OCI-LY7 (cell line): ENCODE results near the gene ENDOG.

Experiments used
- CTCF ChIP-seq: fragments of 200-600 bp; sonication (generic); conservative IDR thresholded peaks from 2 replicates; pipeline ENCODE4 v1.5.1; 2014; ENCODE audit warnings: mild to moderate bottlenecking, antibody characterized with exemption, low read length, moderate library complexity, mixed read lengths
- EZH2phosphoT487 ChIP-seq: fragments of 200-600 bp; sonication (generic); IDR thresholded peaks from 2 replicates; pipeline ENCODE4 v1.6.1; 2018; ENCODE audit warnings: low read depth, borderline replicate concordance, mild to moderate bottlenecking, mixed run types, antibody characterized with exemption, low read length, moderate library complexity, mixed read lengths

DNA sequence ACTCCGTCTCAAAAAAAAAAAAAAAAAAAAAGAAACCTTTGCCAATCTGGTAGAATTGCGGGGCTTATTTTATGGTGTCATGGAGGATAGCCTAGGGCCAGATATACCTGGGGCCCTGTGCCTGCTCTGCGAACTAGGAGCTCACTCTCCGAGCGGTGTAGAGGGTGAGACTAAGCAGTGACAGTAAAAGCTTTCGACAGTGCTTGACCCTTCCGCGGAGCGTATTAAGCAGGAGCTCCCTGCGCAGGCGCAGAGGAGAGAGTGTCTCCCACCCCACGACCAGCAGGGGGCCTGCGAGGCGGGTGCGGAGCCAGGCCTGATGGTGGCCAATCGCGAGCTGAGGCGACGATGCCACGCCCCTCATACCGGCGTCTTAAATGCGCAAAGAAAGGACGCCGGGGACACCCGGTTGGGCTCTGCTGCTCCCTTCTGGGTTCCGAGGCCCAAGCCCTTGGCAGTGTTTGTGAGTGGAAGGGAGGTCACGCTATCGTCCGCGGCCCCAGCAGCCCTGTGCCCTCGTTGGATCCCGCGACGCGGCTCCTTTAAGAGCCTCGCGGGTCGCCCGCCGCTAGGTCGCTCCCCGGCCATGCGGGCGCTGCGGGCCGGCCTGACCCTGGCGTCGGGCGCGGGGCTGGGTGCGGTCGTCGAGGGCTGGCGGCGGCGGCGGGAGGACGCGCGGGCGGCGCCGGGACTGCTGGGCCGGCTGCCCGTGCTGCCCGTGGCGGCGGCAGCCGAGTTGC lies at the start of gene ENDOG:
- TF ChIP-seq CTCF = peak; percentile 87
- no peak for TF ChIP-seq EZH2phosphoT487
